HEK293 (cell line): Measurements from ENCODE around the gene ACSF2.

ENCODE experiments used
- CTCF ChIA-PET: fragments of 350-600 bp; formaldehyde crosslinking; extraction: SDS; loops from one replicate; lab custom pipeline; 2021; ENCODE audit warnings: antibody characterized with exemption; lab: Yijun Ruan, JAX
- POLR2A ChIA-PET: fragments of 300-600 bp; formaldehyde crosslinking; extraction: SDS; loops from one replicate; lab custom pipeline; 2020; ENCODE audit warnings: antibody characterized with exemption, inconsistent platforms; lab: Yijun Ruan, JAX
- H3K27ac ChIP-seq: fragments of 200-500 bp; sonication (Bioruptor generic); 2 replicates; pipeline ENCODE4 v1.5.1; 2014; ENCODE audit warnings: low read depth, low read length, control low read depth, inconsistent platforms; ENCODE audit errors: extremely low read depth
- H3K36me3 ChIP-seq, 2 experiments: fragments of 200-500 bp in 1 of 2; sonication (Bioruptor generic) in 1 of 2; 1 replicate in 1 of 2; 2 replicates in 1 of 2; pipeline ENCODE4 v1.5.1; 2014 to 2017; ENCODE audit warnings: inconsistent platforms in 2 of 2, low read length in 2 of 2; ENCODE audit not compliant: control insufficient read depth in 2 of 2, insufficient read depth in 1 of 2
- H3K4me1 ChIP-seq: fragments of 200-500 bp; sonication (Bioruptor generic); 2 replicates; pipeline ENCODE4 v1.5.1; 2014; ENCODE audit warnings: mild to moderate bottlenecking, low read length, inconsistent platforms; ENCODE audit not compliant: control insufficient read depth, insufficient read depth
- H3K4me3 ChIP-seq: 2 replicates; pipeline ENCODE4 v1.5.1; 2011; ENCODE audit warnings: low read depth, mild to moderate bottlenecking, control low read depth, low read length, moderate library complexity
- H3K9me3 ChIP-seq: fragments of 200-500 bp; sonication (Bioruptor generic); 2 replicates; pipeline ENCODE4 v1.5.1; 2014; ENCODE audit warnings: low read depth, low read length, inconsistent platforms; ENCODE audit not compliant: control insufficient read depth, insufficient read depth
- FEZF1 ChIP-seq: fragments of 450-650 bp; formaldehyde crosslinking; IDR thresholded peaks from 2 replicates; pipeline ENCODE4 v1.5.1; 2016; ENCODE audit warnings: missing biosample characterization, missing genetic modification characterization
- HOXA7 ChIP-seq: sonication (generic); formaldehyde crosslinking; IDR thresholded peaks from 2 replicates; pipeline ENCODE4 v1.8.1; 2022; ENCODE audit warnings: missing genetic modification reagents, borderline replicate concordance
- KLF8 ChIP-seq: fragments of 450-650 bp; formaldehyde crosslinking; IDR thresholded peaks from 2 replicates; pipeline ENCODE4 v1.5.1; 2016; ENCODE audit warnings: missing biosample characterization, missing genetic modification characterization
- MYNN ChIP-seq: fragments of 450-650 bp; formaldehyde crosslinking; IDR thresholded peaks from 2 replicates; pipeline ENCODE4 v1.5.1; 2016; ENCODE audit warnings: missing biosample characterization, missing genetic modification characterization, borderline replicate concordance
- OVOL3 ChIP-seq: fragments of 450-650 bp; formaldehyde crosslinking; IDR thresholded peaks from 2 replicates; pipeline ENCODE4 v1.5.1; 2016; ENCODE audit warnings: missing biosample characterization, missing genetic modification characterization
- PRDM4 ChIP-seq: fragments of 450-650 bp; formaldehyde crosslinking; IDR thresholded peaks from 2 replicates; pipeline ENCODE4 v1.5.1; 2017; ENCODE audit warnings: missing biosample characterization, missing genetic modification characterization
- SCRT1 ChIP-seq: fragments of 450-650 bp; formaldehyde crosslinking; IDR thresholded peaks from 2 replicates; pipeline ENCODE4 v1.5.1; 2016; ENCODE audit warnings: missing biosample characterization, missing genetic modification characterization, borderline replicate concordance
- SCRT2 ChIP-seq: fragments of 450-650 bp; formaldehyde crosslinking; IDR thresholded peaks from 2 replicates; pipeline ENCODE4 v1.5.1; 2016; ENCODE audit warnings: missing biosample characterization, missing genetic modification characterization
- TSHZ1 ChIP-seq: fragments of 450-650 bp; formaldehyde crosslinking; IDR thresholded peaks from 2 replicates; pipeline ENCODE4 v1.5.1; 2016; ENCODE audit warnings: missing biosample characterization, missing genetic modification characterization, borderline replicate concordance
- ZNF223 ChIP-seq: fragments of 450-650 bp; formaldehyde crosslinking; IDR thresholded peaks from 2 replicates; pipeline ENCODE4 v1.5.1; 2016; ENCODE audit warnings: missing biosample characterization, missing genetic modification characterization
- ZNF26 ChIP-seq: fragments of 450-650 bp; formaldehyde crosslinking; IDR thresholded peaks from 2 replicates; pipeline ENCODE4 v1.5.1; 2016; ENCODE audit warnings: missing biosample characterization, missing genetic modification characterization
- ZNF341 ChIP-seq: fragments of 450-650 bp; formaldehyde crosslinking; IDR thresholded peaks from 2 replicates; pipeline ENCODE4; 2016; ENCODE audit warnings: low read depth, missing biosample characterization, missing genetic modification characterization
- ZNF416 ChIP-seq: fragments of 450-650 bp; formaldehyde crosslinking; IDR thresholded peaks from 2 replicates; pipeline ENCODE4 v1.5.1; 2016; ENCODE audit warnings: missing biosample characterization, missing genetic modification characterization
- ZNF518A ChIP-seq: fragments of 450-650 bp; formaldehyde crosslinking; conservative IDR thresholded peaks from 2 replicates; pipeline ENCODE4 v1.5.1; 2016; ENCODE audit warnings: low read depth, missing biosample characterization, missing genetic modification characterization
- ZNF626 ChIP-seq: fragments of 450-650 bp; sonication (Bioruptor Pico); formaldehyde crosslinking; IDR thresholded peaks from 2 replicates; pipeline ENCODE4 v1.5.1; 2018; ENCODE audit warnings: missing biosample characterization, missing genetic modification characterization, inconsistent platforms
- ZSCAN23 ChIP-seq: fragments of 450-650 bp; formaldehyde crosslinking; IDR thresholded peaks from 2 replicates; pipeline ENCODE4 v1.5.1; 2016; ENCODE audit warnings: missing biosample characterization, missing genetic modification characterization
- ZSCAN30 ChIP-seq: fragments of 450-650 bp; IDR thresholded peaks from 2 replicates; pipeline ENCODE4 v1.5.1; 2018; ENCODE audit warnings: missing biosample characterization, mild to moderate bottlenecking, missing genetic modification characterization, moderate library complexity
- TF ChIP-seq, protein P1 (sequence below): fragments of 450-650 bp; formaldehyde crosslinking; IDR thresholded peaks from 2 replicates; pipeline ENCODE4 v1.5.1; 2017; ENCODE audit warnings: missing biosample characterization, missing genetic modification characterization
- TF ChIP-seq, protein P2 (sequence below): IDR thresholded peaks from 2 replicates; pipeline ENCODE4 v1.6.1; 2011; ENCODE audit warnings: mild to moderate bottlenecking, low read depth, low read length, borderline replicate concordance

Gene ACSF2

GRCh38 chr17:50493744-50494143 is 67.7 kb downstream of the ACSF2 start (continued):
- 0 out of 2 replicates have a peak, but pooled peaks have one; percentile 46 for TF ChIP-seq PRDM4 (tag by site-specific recombination)
- peak; percentile 43 for TF ChIP-seq SCRT2 (tag by site-specific recombination)
- 0 out of 2 replicates have a peak, but pooled peaks have one; percentile 19 for TF ChIP-seq ZNF518A (tag by site-specific recombination)
- no peak for TF ChIP-seq SCRT1 (tag by site-specific recombination)
- TF ChIP-seq ZSCAN30 (tag by site-specific recombination): 0 out of 2 replicates have a peak, but pooled peaks have one; percentile 23
- no peak for TF ChIP-seq ZSCAN23 (tag by site-specific recombination)
- no peak for TF ChIP-seq FEZF1 (tag by site-specific recombination)
- TF ChIP-seq ZNF341: no peak
- TF ChIP-seq ZNF223 (tag by site-specific recombination): no peak
- TF ChIP-seq ZNF626 (tag by site-specific recombination): no peak
- TF ChIP-seq, protein P1, sequence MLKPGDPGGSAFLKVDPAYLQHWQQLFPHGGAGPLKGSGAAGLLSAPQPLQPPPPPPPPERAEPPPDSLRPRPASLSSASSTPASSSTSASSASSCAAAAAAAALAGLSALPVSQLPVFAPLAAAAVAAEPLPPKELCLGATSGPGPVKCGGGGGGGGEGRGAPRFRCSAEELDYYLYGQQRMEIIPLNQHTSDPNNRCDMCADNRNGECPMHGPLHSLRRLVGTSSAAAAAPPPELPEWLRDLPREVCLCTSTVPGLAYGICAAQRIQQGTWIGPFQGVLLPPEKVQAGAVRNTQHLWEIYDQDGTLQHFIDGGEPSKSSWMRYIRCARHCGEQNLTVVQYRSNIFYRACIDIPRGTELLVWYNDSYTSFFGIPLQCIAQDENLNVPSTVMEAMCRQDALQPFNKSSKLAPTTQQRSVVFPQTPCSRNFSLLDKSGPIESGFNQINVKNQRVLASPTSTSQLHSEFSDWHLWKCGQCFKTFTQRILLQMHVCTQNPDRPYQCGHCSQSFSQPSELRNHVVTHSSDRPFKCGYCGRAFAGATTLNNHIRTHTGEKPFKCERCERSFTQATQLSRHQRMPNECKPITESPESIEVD (tag by site-specific recombination): peak; percentile 63

- Histone ChIP-seq H3K4me3 (no peak overlapping the region), H3K27ac (no peak overlapping the region), H3K36me3 (no peaks in the 10 kb centered on the region), H3K4me1 (0 out of 2 replicates have a peak, but pooled peaks cover 3% of the 10 kb centered on the region), H3K9me3 (no peaks in the 10 kb centered on the region)
- CTCF ChIA-PET: interaction anchor here (1.4 to 3.7 kb wide), 3 partner anchors 12 to 17 kb away, joined by 3 to 23 read pairs (median 6); partner anchors contain the start of gene RSAD1
- POLR2A ChIA-PET: interaction anchor here (0.6 kb wide), 1 partner anchor 150 kb away, joined by 5 read pairs; the partner anchor contains the start of gene XYLT2
- TF ChIP-seq KLF8 (tag by site-specific recombination) (no peak), MYNN (tag by site-specific recombination) (no peak), TSHZ1 (tag by site-specific recombination) (no peak), ZNF416 (tag by site-specific recombination) (no peak), ZNF26 (tag by site-specific recombination) (no peak), OVOL3 (tag by site-specific recombination) (no peak), HOXA7 (no peak)
- TF ChIP-seq, protein P2, sequence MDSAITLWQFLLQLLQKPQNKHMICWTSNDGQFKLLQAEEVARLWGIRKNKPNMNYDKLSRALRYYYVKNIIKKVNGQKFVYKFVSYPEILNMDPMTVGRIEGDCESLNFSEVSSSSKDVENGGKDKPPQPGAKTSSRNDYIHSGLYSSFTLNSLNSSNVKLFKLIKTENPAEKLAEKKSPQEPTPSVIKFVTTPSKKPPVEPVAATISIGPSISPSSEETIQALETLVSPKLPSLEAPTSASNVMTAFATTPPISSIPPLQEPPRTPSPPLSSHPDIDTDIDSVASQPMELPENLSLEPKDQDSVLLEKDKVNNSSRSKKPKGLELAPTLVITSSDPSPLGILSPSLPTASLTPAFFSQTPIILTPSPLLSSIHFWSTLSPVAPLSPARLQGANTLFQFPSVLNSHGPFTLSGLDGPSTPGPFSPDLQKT: no peak
These were observed 69.3 kb downstream of the ACSF2 start for GRCh38 chr17:50495217-50495823.
